Heart left ventricle (tissue), 13 donors: ENCODE results near the gene PTPRK.
A peak's percentile ranks its signal among the peaks of the same experiment; 100 is the strongest.

Experiments used
- CTCF ChIP-seq, 12 donors: fragments of 200-600 bp; sonication (generic) in 4 of 12; IDR thresholded peaks; one replicate each; pipeline versions ENCODE4 v1.5.0 to v1.8.0; 2018 to 2022; ENCODE audit warnings: antibody characterized with exemption in 12 of 12, mild to moderate bottlenecking in 5 of 12
- POLR2A ChIP-seq, 2 donors: fragments of 450-650 bp; IDR thresholded peaks; one replicate each; pipeline ENCODE4 v1.6.1; 2017; ENCODE audit warnings: antibody characterized with exemption in 2 of 2, mild to moderate bottlenecking in 2 of 2, moderate library complexity in 2 of 2
- donor health status: ischemic (EF 13 %, LVEDD 7.1; RV severe dilation, severe dysfunction).
- donor health status: DM: no; HTN: yes; CAD: no.
- donor health status: DM: no; HTN: no; CAD: no.
- donor health status: ischemic (EF 25% LVEDD 6.9; RV normal size, moderate dysfunction).
- donor health status: ischemic (EF 25% LVEDD 5.7; RV mildly dilated, moderate dysfunction).
- donor health status: ischemic (EF 35%, LVEDD 5.7; RV mildly dilated, moderate dysfunction).
- donor health status: nonischemic (EF 11% LVEDD 7.7; RV severe dilation, severe dysfunction).
- donor health status: DM: yes; HTN: yes; CAD: no.
- donor health status: PGD.
- donor health status: ischemic (EF 29% LVEDD 5.4; RV normal size, mild dysfunction).
- donor health status: nonischemic (EF 23%, LVEDD 6.1; RV moderate dilation, normal function).

- TF ChIP-seq CTCF (IDR thresholded peaks at IDR 0.05) (peak in 1 of 12 donors; percentile 6), POLR2A (IDR thresholded peaks at IDR 0.05) (no peak)
Observed at GRCh38 chr6:128295670-128296069, 224.7 kb downstream of the PTPRK start.
